GM19023 (cell line): Measurements from ENCODE around the gene RBM44.

Experiments
- ATAC-seq: cut with Tn5 transposase; IDR thresholded peaks from one replicate; pipeline ENCODE4 v1.9.1; 2021; ENCODE audit warnings: mild to moderate bottlenecking, moderate library complexity; ENCODE audit not compliant: unreplicated experiment

Gene RBM44

DNA sequence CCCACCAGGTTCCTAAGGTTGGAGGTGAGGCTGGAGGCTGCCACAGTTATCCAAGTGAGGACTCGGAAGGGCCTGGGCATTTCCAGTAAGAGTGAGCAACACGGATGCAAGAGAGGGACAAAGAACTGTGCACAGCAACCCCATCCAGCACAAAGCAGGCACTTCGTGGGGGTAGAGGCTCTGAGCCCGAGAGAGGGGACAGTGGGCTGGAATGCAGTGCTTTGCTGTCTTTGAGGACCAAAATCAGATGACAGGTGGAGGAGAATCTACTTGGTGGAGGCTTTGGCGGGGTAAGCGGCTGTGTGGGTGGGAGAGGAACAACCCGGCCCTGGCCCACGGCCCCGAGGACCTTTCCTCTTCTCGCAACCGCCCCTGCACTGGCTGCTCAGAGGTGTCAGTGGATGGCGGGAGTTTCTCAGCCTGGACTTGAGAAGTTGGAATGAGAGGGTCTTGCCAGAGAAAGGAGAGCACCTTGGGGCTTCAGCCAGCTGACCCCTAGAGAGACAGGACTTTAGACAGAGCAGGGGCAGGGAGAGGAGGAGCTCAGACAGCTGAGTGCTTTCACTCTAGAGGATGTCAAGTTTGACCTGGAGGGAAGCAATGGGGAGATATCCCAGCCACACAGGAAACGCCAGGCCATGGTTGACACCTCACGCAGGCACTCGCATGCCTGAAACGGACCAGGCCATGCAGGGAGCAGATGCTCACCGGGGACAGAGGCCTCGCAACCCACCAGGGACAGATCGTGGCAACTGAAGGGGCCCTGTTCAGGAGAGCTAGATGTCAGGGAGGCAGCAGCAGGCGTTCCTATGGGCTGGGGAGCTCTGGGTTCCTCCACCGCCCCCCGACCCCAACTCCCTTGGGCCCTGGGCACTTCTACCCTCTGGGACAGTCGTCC, 72.4 kb downstream of the RBM44 start:
- ATAC-seq: no peak

DNA sequence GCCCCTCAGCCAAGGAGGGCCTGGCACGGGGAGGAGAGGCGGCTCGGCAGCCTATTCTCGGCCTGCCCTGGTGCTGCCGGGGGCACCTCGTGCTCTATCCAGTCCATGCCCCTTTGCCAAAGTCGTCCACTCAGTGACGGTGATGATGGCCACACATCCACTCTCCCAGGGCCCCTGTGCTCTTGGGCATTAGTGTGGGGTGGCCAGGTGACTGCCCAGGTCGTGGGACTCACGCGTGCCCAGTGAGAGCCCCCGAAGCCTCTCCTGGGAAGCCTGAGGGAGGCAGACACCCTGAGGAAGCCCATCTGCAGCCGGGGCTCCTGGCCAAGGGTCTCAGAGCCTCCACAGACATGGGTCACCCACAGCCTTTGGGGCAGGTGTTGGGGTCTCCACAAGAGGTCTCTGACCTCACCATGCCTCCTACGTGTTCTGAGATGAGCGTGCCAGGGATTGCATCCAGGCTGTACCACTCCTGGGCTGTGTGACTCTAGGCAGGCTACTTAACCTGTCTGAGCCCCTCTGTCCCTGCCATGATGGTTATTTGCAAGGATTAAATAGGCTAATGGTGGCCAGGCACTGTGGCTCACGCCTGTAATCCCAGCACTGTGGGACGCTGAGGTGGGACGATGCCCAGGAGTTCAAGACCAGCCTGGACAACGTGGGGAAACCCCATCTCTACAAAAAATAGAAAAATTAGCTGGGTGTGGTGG, 73.8 kb downstream of the RBM44 start:
- no peak for ATAC-seq

DNA sequence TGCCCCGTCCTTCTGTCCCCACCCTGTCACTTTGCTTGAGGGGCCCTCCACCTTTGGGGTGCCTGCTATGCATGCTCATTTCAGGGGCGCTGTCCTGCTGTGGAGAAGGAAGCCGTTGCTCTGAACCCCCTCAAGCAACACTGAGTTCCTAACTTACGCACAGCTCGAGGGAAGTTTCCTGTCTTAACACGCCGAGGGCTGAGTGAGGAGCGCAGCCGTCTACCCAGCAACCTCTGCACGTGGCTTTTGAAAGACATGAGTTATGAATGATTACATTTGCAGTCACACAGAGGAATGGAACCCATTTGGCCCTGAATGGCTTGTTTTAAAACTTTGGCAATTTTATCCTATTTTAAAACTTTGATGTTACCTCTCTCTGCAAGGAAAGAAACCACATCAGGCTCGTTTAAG, 74.8 kb downstream of the RBM44 start:
- ATAC-seq: no peak

DNA sequence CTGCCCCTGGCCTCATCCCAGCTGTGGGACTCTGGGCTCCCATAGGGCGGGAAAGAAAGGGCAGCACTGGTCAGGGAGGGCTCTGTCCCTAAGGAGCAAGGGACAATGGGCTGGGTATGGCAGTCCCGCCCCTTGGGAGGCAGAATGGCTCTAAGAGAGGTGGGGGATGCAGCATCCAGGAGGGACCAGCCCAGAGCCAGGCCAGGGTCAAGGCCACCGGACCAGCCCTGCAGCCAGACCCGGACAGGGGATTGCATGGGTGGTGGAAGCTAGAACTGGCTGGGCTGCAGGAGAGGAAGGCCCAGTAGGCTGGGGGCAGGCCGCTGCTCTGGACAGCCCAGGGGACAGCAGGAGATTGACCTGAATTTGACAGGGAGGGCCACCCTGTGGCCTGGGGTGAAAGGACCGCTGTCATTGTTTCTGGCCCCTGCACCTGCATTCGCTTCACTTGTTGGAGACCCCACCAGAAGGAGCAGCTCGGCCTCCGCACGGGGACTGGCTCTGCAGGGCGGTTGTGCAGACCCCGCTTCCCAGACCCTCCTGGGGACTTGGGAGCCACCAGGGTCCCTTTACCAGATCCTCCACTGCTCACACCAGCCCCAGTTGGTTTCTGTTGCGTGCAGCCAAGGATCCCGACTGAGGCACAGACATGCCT, 75.4 kb downstream of the RBM44 start:
- no peak for ATAC-seq

- ATAC-seq: no peak
These were observed 76.1 kb downstream of the RBM44 start for GRCh38 chr2:237874585-237875161.

DNA sequence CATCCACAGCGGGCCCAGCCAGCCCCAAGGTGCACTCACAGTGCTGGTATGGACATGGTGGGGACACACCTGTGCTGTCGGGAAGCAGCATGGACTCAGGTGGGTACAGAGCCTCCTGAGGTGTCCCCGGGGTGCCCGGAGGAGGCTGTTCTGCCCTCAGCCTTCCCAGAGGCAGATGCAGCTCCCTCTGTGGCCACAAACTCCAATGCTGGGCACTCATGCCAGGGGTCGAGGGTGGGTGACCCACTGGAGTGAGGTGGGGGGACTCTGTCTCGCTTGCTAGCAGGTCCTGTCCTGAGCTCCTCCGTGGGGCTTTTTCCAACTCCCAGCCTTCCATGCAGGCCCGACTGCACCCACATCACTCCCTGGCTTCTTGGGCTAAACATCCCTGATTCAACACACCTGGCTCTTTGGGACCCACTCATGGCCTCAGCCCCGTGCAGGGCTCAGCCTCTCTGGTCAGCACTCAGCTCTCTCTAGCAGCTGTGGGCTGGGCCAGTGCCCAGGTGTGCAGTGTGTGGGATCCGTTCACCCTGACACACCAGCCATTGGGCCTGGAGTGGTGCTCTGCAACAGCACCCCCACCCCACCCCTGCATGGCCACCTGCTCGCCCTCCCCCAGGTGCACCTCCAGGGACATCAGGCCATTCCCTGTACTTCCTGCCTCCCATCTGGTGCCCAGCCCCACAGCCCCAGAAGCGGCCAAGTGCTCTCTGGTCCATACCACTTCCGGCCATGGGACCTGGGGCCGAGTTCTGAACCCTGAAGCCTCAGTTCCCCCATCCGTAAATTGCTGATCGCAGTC, 76.9 kb downstream of the RBM44 start:
- ATAC-seq: no peak

- ATAC-seq: no peak
These were observed 77.5 kb downstream of the RBM44 start for GRCh38 chr2:237876061-237876526.

DNA sequence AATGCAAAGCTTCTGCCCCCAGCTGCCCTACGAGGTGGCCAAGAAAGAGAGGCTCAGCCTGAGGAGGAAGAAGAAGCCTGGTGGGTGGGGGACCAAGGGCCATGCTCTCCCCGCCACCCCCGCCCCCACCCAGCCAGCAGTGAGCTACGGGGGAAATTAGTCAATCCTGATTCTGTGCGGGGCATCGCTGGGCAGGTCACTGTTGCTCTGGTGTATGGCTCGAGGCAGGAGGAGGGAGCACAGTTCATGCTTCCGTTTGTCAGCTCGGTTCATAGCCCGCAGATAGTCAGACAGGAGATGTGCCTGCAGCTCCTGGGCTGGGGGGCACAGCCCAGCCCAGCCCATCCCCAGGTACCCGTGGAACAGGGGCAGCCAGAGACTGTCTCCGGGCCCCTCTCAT, 78.0 kb downstream of the RBM44 start:
- ATAC-seq: no peak

DNA sequence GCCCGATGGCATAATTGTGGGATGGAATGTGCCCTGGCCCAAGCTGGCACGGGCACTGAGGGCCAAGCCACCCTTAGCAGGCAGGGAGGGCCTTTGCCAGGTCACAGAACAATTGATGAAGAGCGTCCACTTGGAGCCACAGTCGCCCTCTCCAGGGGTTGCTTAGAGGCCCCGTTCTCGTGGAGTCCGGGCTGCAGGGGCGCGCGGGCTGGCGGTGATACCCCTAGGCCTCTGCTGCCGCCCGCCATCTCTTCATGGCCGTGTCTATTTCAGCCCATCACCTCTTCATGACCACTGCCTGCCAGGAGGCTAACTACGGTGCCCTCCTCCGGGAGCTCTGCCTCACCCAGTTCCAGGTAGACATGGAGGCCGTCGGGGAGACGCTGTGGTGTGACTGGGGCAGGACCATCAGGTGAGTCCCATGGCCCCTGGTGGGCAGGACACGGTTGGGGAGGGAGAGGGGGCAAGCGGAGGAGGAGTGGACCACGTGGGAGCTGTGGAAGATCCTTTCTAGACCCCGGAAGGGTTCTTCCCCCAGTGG, 78.4 kb downstream of the RBM44 start:
- no peak for ATAC-seq

DNA sequence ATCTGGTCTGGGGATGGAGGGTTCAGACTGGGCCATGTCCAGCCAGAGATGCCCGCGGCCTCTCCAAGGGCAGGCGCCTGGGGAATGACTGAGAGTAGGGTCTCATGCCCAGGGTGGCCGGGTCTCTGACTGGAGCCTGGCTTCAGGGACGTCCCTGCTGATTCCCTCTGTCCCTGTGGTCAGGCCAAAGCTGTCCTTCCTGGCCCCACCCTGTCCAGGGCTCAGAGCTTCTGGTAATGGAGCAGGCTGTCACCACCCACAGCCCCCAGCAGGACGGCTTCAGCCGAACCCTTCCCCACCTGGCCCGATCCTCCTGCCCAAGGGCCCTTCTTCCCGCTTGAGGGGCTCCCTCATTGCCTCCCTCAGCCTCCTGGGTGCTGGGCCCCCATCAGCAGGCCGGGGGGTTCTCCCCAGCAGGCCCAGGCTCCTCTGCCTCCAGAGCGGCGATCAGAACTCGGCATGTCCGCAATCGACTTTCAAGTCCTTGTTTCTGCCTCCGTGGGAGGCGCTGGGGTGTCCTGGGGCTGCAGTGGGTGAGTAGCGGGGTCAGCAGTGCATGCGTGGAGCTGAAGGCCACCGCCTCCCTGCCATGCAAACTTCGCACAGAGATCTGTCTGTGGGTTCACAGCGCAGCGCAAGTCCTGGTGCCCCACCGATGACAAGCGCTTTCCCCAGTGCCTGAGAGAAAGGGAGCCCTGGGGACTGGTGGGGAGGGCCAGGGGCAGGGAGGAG, 79.2 kb downstream of the RBM44 start:
- ATAC-seq: no peak

GRCh38 chr2:237878321-237879057, 79.9 kb downstream of the RBM44 start:
- no peak for ATAC-seq

DNA sequence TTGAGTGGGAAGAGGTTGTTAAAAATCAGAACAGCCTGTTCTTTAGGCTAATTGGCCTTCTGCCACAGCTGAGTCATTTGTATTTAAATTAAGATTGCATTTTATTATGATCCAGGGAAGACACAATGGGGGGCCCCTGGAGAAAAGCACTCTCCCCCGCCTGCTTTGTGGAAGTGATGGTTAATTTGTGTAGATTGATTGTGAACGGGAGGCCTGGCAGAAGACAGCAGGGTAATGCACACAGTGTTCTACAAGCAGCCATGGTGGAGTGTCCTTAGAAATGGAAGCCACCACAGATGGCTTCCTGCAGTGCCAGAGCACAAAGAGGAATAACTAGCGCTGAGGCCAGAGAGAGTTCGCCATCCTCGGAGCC, 80.5 kb downstream of the RBM44 start:
- ATAC-seq: no peak

- ATAC-seq: no peak
These were observed 81.5 kb downstream of the RBM44 start for GRCh38 chr2:237879991-237880560.

DNA sequence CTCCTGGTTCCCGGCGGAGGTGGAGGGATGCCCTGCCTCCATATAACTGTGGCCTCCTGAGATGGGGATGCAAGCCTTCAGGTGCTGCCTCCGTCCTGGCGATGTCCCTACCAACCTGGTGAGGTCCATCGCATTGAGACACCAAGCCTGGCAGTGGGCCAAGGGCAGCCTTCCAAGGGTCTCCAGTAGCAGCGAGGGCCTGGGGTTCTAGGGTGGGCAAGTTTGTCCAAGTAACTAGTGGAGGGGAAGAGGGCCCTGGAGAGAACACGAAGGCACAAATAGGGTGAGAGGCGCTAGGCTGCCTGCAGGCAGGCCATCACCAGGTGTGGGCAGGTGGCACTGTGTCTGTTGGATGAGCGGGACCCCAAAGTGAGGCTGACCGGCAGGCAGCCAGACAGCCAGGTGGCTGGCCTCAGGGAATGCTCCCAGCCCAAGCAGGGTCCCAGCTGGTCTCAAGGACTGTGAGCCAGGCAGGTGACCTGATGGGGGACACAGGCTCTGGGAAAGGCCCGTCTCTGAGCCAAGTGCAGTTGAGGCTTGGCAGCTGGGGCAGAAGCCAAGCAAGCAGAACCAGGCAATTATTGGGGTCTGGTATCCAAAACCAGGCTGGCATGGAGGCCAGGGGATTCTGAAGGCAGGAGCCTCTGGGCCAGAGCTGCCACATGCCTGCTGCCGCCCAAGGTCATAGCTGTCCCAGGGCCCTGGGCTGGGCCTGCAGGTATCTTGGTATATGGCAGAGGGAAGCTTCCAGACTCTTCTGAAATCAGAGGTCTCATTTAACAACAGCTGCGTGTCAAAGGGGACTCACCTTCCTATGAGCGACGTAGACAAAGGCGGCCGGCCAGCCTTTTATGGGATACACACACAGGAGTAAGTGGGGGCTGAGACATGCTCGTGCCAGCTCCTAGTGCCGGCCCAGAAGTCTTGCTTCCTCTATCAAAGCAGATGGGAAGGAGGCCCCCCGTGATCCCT, 84.2 kb downstream of the RBM44 start:
- no peak for ATAC-seq

GRCh38 chr2:237883951-237884446, 85.4 kb downstream of the RBM44 start:
- no peak for ATAC-seq

- ATAC-seq: no peak
These were observed 86.1 kb downstream of the RBM44 start for GRCh38 chr2:237884681-237885080.
